Measurements from ENCODE around the gene NUP93. TPM values are rescaled to one million over a fixed set of nuclear protein-coding genes. Genes with fewer than 3 reads are reported as not detected.

NUP93 gene
- total RNA-seq, 1 donor: 60.9 TPM

- no peak for TF ChIP-seq CTCF (IDR thresholded peaks at IDR 0.05; ENCODE audit: insufficient read depth, low read depth, low read length)
- DNase-seq (ENCODE audit: low read depth): no peak
- H3K4me3 ChIP-seq (ENCODE audit: low read depth, low read length): no peak overlapping the region
Measured at GRCh38 chr16:56876048-56876447, 146.1 kb downstream of the NUP93 start.

- TF ChIP-seq CTCF (IDR thresholded peaks at IDR 0.05; ENCODE audit: insufficient read depth, low read depth, low read length): no peak
- DNase-seq (ENCODE audit: low read depth): no peak
- H3K4me3 ChIP-seq (ENCODE audit: low read depth, low read length): no peak overlapping the region
Measured at GRCh38 chr16:56877486-56878182, 147.7 kb downstream of the NUP93 start.

GRCh38 chr16:56878282-56878854, 148.4 kb downstream of the NUP93 start:
- H3K4me3 ChIP-seq (ENCODE audit: low read depth, low read length): no peak overlapping the region
- no peak for TF ChIP-seq CTCF (IDR thresholded peaks at IDR 0.05; ENCODE audit: insufficient read depth, low read depth, low read length)
- no peak for DNase-seq (ENCODE audit: low read depth)

- no peak for DNase-seq (ENCODE audit: low read depth)
- TF ChIP-seq CTCF (IDR thresholded peaks at IDR 0.05; ENCODE audit: insufficient read depth, low read depth, low read length): no peak
- no peak overlapping the region for H3K4me3 ChIP-seq (ENCODE audit: low read depth, low read length)
Measured at GRCh38 chr16:56879276-56879675, 149.3 kb downstream of the NUP93 start.

GRCh38 chr16:56880176-56880575, 150.2 kb downstream of the NUP93 start:
- TF ChIP-seq CTCF (IDR thresholded peaks at IDR 0.05; ENCODE audit: insufficient read depth, low read depth, low read length): no peak
- no peak overlapping the region for H3K4me3 ChIP-seq (ENCODE audit: low read depth, low read length)
- DNase-seq (ENCODE audit: low read depth): no peak

GRCh38 chr16:56880685-56881084, 150.8 kb downstream of the NUP93 start:
- DNase-seq (ENCODE audit: low read depth): no peak
- H3K4me3 ChIP-seq (ENCODE audit: low read depth, low read length): no peak overlapping the region
- TF ChIP-seq CTCF (IDR thresholded peaks at IDR 0.05; ENCODE audit: insufficient read depth, low read depth, low read length): no peak
